ENCODE data around the gene JAM2. TPM values are rescaled to one million over a fixed set of nuclear protein-coding genes. Genes with fewer than 3 reads are reported as not detected.

The JAM2 gene
- total RNA-seq, 1 experiment from 2014 or later, result 0.15 TPM

DNA sequence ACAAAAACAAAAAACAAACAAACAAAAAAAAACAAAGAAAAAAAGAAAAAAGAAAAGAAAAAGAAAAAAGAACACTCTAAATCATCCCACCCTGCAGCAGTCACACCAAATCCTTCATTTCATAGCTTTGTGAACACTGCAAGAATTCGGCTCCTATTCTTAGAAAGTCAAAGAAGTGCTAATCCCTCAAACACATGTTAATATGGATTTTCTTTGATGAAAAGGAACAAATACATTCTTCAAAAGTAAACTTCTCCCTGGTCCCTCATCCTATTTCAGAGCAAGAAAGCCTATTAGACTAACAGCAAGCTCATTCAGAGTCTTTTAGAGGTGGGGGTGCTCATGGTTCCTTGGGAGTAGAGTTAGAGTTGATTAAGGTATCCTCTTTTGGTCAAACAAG lies 24.6 kb upstream of the JAM2 start:
- Histone ChIP-seq H3K4me1 (ENCODE audit: control insufficient read depth in 1 of 2, insufficient read depth in 2 of 2, low read length in 2 of 2) (no peaks in the 10 kb centered on the region), H2AFZ (ENCODE audit: low read depth, low read length, poor library complexity, severe bottlenecking) (no peak overlapping the region), H4K20me1 (ENCODE audit: insufficient read depth) (no peaks in the 10 kb centered on the region), H3K9me2 (ENCODE audit: insufficient read depth) (no peaks in the 10 kb centered on the region), H3K79me2 (ENCODE audit: insufficient read depth, low read length) (no peaks in the 10 kb centered on the region), H3K4me2 (ENCODE audit: low read length) (no peak overlapping the region), H3K27me3 (ENCODE audit: insufficient read depth, low read length) (no peaks in the 10 kb centered on the region), H3K36me3 (ENCODE audit: control insufficient read depth in 1 of 2, insufficient read depth in 2 of 2, low read length in 2 of 2) (no peaks in the 10 kb centered on the region), H3K4me3 (replicated peaks in 1 of 2; ENCODE audit: low read depth in 1 of 2, low read length in 2 of 2) (no peak overlapping the region), H3K9me3 (ENCODE audit: control insufficient read depth in 1 of 2, insufficient read depth in 1 of 2, low read depth in 1 of 2, low read length in 2 of 2) (no peaks in the 10 kb centered on the region), H3K27ac (ENCODE audit: low read depth, low read length) (no peak overlapping the region), H3K9ac (ENCODE audit: low read length) (no peak overlapping the region)
- no peak for DNase-seq (ENCODE audit: low read depth, low spot score)
- ChIA-PET RAD21 (ENCODE audit: low non-redundant PET in 1 of 2, low total read pairs in 2 of 2, uncharacterized antibody in 2 of 2, unreplicated experiment in 2 of 2) (no interaction called here), CTCF (no interaction called here), POLR2A (interaction anchor here (0.5 kb wide), 1 partner anchor 488 kb away, joined by 3 read pairs; no protein-coding TSS in a partner anchor)
- intact Hi-C loops (cut with micrococcal nuclease), result no loop called here
- no peak for ATAC-seq
- TF ChIP-seq FOSL1 (IDR thresholded peaks at IDR 0.05; ENCODE audit: low read depth) (no peak), ZNF274 (IDR thresholded peaks at IDR 0.05; ENCODE audit: low read depth, low read length) (no peak)
- TF ChIP-seq, protein P1, sequence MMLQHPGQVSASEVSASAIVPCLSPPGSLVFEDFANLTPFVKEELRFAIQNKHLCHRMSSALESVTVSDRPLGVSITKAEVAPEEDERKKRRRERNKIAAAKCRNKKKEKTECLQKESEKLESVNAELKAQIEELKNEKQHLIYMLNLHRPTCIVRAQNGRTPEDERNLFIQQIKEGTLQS (IDR thresholded peaks at IDR 0.05), result no peak
- no TSS peak for BruUV-seq (replicated peaks)

DNA sequence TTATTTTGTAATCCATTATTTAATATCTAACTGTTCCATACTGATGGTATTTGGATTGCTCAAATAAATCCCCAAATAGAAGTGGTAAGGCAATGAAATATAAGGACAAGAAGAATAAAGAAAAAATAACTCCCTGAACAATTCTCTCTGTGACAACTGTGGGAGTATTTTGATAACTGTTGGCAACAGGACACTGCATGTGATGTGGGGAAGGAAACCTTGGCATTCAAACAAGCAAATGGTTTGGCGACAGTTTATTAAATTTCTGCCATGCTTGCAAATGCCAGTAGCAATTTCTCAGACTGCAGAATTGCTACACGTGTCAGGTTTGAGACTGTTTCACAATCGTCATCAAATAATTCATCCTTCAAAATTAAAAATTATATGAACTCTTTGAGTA lies 23.2 kb upstream of the JAM2 start:
- H3K4me2 ChIP-seq (ENCODE audit: low read length), result no peak overlapping the region
- ATAC-seq (no peak), DNase-seq (ENCODE audit: low read depth, low spot score) (no peak)
- no TSS peak for BruUV-seq (replicated peaks)
- H3K4me1 ChIP-seq (ENCODE audit: control insufficient read depth in 1 of 2, insufficient read depth in 2 of 2, low read length in 2 of 2), result no peaks in the 10 kb centered on the region
- intact Hi-C loops (cut with micrococcal nuclease), result no loop called here
- H3K9me3 ChIP-seq (ENCODE audit: control insufficient read depth in 1 of 2, insufficient read depth in 1 of 2, low read depth in 1 of 2, low read length in 2 of 2), result no peaks in the 10 kb centered on the region
- no peak overlapping the region for H3K27ac ChIP-seq (ENCODE audit: low read depth, low read length)
- TF ChIP-seq, protein P2, sequence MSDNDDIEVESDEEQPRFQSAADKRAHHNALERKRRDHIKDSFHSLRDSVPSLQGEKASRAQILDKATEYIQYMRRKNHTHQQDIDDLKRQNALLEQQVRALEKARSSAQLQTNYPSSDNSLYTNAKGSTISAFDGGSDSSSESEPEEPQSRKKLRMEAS (IDR thresholded peaks at IDR 0.05), result no peak
- TF ChIP-seq ELF1 (IDR thresholded peaks at IDR 0.05; ENCODE audit: borderline replicate concordance, low read depth) (no peak), TCF7L2 (IDR thresholded peaks at IDR 0.05; ENCODE audit: borderline replicate concordance, extremely low read depth, insufficient read depth, insufficient read length) (no peak), POLR2A (IDR thresholded peaks at IDR 0.05; ENCODE audit: borderline replicate concordance, extremely low read depth, insufficient read depth, insufficient read length) (no peak), SIN3A (IDR thresholded peaks at IDR 0.05; ENCODE audit: low read depth) (no peak), CBX3 (IDR thresholded peaks at IDR 0.05; ENCODE audit: low read depth) (no peak), JUND (IDR thresholded peaks at IDR 0.05) (no peak), FOSL1 (IDR thresholded peaks at IDR 0.05; ENCODE audit: low read depth) (no peak)
- TF ChIP-seq, protein P3, sequence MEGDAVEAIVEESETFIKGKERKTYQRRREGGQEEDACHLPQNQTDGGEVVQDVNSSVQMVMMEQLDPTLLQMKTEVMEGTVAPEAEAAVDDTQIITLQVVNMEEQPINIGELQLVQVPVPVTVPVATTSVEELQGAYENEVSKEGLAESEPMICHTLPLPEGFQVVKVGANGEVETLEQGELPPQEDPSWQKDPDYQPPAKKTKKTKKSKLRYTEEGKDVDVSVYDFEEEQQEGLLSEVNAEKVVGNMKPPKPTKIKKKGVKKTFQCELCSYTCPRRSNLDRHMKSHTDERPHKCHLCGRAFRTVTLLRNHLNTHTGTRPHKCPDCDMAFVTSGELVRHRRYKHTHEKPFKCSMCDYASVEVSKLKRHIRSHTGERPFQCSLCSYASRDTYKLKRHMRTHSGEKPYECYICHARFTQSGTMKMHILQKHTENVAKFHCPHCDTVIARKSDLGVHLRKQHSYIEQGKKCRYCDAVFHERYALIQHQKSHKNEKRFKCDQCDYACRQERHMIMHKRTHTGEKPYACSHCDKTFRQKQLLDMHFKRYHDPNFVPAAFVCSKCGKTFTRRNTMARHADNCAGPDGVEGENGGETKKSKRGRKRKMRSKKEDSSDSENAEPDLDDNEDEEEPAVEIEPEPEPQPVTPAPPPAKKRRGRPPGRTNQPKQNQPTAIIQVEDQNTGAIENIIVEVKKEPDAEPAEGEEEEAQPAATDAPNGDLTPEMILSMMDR (IDR thresholded peaks at IDR 0.05 in 2 of 3, conservative IDR thresholded peaks at IDR 0.05 in 1 of 3; ENCODE audit: borderline replicate concordance in 1 of 3, insufficient read depth in 1 of 3, low read depth in 2 of 3, low read length in 2 of 3), result no peak
- TF ChIP-seq, protein P4, sequence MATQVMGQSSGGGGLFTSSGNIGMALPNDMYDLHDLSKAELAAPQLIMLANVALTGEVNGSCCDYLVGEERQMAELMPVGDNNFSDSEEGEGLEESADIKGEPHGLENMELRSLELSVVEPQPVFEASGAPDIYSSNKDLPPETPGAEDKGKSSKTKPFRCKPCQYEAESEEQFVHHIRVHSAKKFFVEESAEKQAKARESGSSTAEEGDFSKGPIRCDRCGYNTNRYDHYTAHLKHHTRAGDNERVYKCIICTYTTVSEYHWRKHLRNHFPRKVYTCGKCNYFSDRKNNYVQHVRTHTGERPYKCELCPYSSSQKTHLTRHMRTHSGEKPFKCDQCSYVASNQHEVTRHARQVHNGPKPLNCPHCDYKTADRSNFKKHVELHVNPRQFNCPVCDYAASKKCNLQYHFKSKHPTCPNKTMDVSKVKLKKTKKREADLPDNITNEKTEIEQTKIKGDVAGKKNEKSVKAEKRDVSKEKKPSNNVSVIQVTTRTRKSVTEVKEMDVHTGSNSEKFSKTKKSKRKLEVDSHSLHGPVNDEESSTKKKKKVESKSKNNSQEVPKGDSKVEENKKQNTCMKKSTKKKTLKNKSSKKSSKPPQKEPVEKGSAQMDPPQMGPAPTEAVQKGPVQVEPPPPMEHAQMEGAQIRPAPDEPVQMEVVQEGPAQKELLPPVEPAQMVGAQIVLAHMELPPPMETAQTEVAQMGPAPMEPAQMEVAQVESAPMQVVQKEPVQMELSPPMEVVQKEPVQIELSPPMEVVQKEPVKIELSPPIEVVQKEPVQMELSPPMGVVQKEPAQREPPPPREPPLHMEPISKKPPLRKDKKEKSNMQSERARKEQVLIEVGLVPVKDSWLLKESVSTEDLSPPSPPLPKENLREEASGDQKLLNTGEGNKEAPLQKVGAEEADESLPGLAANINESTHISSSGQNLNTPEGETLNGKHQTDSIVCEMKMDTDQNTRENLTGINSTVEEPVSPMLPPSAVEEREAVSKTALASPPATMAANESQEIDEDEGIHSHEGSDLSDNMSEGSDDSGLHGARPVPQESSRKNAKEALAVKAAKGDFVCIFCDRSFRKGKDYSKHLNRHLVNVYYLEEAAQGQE (IDR thresholded peaks at IDR 0.05; ENCODE audit: low read depth), result no peak
- TF ChIP-seq, protein P5, sequence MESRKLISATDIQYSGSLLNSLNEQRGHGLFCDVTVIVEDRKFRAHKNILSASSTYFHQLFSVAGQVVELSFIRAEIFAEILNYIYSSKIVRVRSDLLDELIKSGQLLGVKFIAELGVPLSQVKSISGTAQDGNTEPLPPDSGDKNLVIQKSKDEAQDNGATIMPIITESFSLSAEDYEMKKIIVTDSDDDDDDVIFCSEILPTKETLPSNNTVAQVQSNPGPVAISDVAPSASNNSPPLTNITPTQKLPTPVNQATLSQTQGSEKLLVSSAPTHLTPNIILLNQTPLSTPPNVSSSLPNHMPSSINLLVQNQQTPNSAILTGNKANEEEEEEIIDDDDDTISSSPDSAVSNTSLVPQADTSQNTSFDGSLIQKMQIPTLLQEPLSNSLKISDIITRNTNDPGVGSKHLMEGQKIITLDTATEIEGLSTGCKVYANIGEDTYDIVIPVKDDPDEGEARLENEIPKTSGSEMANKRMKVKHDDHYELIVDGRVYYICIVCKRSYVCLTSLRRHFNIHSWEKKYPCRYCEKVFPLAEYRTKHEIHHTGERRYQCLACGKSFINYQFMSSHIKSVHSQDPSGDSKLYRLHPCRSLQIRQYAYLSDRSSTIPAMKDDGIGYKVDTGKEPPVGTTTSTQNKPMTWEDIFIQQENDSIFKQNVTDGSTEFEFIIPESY (IDR thresholded peaks at IDR 0.05; ENCODE audit: extremely low read depth, insufficient replicate concordance, low read length), result no peak
- H3K9me2 ChIP-seq (ENCODE audit: insufficient read depth), result no peaks in the 10 kb centered on the region
- ChIA-PET POLR2A (no interaction called here), CTCF (no interaction called here), RAD21 (ENCODE audit: low non-redundant PET in 1 of 2, low total read pairs in 2 of 2, uncharacterized antibody in 2 of 2, unreplicated experiment in 2 of 2) (no interaction called here)
- no peak overlapping the region for H2AFZ ChIP-seq (ENCODE audit: low read depth, low read length, poor library complexity, severe bottlenecking)
- H3K27me3 ChIP-seq (ENCODE audit: insufficient read depth, low read length), result no peaks in the 10 kb centered on the region
- no peaks in the 10 kb centered on the region for H4K20me1 ChIP-seq (ENCODE audit: insufficient read depth)
- no peak overlapping the region for H3K4me3 ChIP-seq (replicated peaks in 1 of 2; ENCODE audit: low read depth in 1 of 2, low read length in 2 of 2)
- H3K36me3 ChIP-seq (ENCODE audit: control insufficient read depth in 1 of 2, insufficient read depth in 2 of 2, low read length in 2 of 2), result no peaks in the 10 kb centered on the region
- no peak overlapping the region for H3K9ac ChIP-seq (ENCODE audit: low read length)
- H3K79me2 ChIP-seq (ENCODE audit: insufficient read depth, low read length), result no peaks in the 10 kb centered on the region

Data from HCT116 (cell line).